Subcutaneous adipose tissue (tissue), 4 donors: Measurements from ENCODE around the gene AUTS2. TPM values are rescaled to one million over a fixed set of nuclear protein-coding genes. Genes with fewer than 3 reads are reported as not detected.

Source experiments
- total RNA-seq, 4 donors: library from RNA; depleted of rRNA; stranded (reverse); fragments of >200 nt; gene quantifications; one replicate each; pipeline ENCODE4 v1.1.0, GENCODE V29; 2016
- TF ChIP-seq, protein P1 (sequence below): fragments of 450-650 bp; IDR thresholded peaks from one replicate; pipeline ENCODE4 v1.5.1; 2016; ENCODE audit warnings: low read depth, mild to moderate bottlenecking, control low read depth, antibody characterized with exemption, moderate library complexity

AUTS2 gene
- total RNA-seq, 4 donors from 2014 or later = 22.4 to 46.9 (median 27.4) TPM

DNA sequence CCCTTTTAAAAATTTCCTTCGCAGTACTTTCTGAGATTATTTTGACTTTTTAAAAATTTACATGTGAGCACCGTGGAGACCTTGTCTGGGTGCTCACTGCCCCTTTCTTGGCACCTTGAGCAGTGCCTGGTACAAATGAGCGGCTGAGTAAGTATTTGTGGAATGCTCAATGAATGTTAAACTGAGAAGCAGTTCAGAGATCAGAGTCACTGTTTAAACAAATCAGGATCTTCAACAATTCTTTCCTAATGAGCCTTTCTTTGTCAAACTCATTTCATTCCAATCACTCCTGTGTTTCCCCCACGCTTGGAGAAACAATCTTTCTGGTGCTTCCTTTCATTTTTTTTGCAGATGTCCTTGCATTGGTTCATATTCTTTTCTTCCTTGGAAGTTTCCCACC, 922.3 kb downstream of the AUTS2 start:
- TF ChIP-seq, protein P1, sequence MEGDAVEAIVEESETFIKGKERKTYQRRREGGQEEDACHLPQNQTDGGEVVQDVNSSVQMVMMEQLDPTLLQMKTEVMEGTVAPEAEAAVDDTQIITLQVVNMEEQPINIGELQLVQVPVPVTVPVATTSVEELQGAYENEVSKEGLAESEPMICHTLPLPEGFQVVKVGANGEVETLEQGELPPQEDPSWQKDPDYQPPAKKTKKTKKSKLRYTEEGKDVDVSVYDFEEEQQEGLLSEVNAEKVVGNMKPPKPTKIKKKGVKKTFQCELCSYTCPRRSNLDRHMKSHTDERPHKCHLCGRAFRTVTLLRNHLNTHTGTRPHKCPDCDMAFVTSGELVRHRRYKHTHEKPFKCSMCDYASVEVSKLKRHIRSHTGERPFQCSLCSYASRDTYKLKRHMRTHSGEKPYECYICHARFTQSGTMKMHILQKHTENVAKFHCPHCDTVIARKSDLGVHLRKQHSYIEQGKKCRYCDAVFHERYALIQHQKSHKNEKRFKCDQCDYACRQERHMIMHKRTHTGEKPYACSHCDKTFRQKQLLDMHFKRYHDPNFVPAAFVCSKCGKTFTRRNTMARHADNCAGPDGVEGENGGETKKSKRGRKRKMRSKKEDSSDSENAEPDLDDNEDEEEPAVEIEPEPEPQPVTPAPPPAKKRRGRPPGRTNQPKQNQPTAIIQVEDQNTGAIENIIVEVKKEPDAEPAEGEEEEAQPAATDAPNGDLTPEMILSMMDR = no peak

DNA sequence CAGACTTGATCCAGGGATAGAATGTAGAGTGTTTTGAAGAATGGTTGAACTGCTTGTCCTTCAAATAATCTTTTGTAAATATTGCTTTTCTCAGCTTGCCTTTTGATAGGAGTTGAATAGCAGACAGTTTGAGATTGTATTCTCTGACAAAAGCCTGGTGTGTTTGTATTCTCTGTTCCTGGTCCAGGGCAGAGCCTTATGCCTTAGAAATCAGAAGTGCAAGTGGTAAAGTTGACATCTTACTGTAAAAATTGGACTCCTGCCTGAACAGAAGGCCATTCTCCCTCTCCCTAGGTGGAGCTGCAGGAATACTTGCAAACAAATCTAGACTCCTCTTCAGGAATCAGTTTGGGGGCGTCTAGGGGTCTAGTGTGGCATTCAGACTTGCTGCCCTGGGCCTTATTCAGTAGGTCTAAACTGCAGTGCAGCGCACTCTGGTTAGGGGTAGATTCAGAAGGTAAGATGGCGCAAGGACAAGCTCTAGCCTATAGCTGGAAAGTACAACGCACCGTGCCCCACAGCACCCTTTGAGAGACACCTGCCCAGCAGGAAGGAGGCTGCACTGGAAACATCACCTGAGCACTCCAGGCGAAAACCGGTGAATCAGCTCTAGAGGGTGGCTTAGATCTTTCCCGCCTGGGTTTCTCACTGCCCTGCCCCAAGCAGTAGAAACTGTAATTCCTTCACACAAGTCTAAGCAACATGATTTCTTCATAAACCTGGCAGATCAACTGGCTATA, 925.1 kb downstream of the AUTS2 start:
- TF ChIP-seq, protein P1 = no peak

DNA sequence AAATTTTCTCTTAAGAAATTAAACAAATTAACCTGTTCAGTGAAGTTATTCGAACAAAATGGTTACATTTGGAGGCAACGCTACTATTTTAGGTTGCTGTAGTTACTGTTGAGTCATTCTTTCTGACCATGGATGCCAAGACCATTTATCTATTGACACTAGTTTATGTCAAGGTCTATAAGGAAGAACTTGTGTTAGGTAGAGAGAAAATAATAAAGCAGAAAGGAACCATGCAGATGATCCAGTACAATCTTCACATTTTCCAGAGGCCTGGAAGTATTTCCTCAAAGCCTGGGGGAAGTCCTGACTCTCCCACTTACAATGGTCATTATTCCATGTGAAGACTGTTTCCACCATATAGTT, 925.7 kb downstream of the AUTS2 start:
- TF ChIP-seq, protein P1 = no peak

DNA sequence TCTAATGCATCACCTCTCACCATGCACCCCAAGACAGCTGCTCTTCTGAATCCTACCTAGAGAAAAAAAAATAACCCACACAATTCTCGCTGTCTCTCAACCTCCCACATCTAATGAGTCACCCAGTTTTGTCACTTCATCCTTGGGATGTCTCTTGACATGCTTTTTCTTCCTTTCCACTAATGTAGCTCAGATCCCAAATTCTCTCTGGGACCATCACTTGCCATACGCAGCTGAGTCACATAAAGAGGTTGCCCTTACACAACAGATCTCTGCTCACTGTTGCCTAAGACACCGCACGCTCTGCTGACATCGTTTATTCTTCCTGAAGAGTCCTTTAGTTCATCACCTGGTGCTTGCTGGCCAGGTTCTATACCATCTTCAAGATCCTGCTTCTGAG, 927.7 kb downstream of the AUTS2 start:
- TF ChIP-seq, protein P1 = no peak

DNA sequence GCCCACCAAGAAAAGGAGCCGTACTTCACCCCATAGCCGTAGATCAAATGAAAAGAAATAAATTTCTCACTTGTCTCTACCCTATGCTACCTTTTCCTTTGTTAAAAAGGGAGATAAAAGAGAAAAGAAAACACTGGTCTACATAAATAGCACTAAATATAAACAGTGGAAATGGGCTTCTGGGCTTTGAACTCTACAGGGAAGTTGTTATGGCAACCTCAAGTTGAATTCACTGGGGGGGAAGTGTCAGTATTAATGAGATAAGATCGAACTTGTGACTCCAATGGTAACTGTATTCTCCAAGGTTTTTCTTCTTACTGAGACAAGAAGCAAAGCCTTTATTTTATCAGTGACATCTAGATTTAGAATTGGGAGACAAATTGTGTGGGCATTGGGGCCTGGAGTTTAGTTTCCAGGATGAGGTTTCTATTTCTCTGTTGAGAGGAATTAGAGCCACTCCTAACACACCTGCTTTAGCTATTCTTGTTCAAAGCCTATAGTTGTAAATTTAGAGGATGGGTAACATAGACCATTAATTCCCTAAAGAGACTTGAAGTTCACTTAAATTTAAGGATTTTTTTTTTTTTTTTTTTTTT, 929.3 kb downstream of the AUTS2 start:
- TF ChIP-seq, protein P1 = no peak

DNA sequence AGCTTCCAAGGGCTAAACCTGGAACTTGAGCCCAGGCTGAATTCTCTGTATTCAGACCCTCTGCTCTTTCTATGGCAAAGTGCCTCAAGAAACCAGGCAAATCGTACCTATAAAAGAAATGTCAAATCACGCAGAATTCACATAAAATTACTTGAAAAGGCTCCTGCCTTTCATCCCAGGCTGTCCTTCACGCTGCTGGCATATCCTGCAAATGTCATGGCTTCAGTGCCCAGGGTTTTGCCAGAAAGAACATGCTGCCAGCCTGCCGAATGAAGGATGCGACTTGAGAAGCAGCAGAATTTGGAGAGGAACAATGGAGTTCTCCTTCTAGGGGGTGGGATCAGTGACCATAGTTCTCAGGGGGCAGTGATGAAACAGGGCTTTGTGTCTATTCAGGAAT, 931.2 kb downstream of the AUTS2 start:
- TF ChIP-seq, protein P1 = no peak

DNA sequence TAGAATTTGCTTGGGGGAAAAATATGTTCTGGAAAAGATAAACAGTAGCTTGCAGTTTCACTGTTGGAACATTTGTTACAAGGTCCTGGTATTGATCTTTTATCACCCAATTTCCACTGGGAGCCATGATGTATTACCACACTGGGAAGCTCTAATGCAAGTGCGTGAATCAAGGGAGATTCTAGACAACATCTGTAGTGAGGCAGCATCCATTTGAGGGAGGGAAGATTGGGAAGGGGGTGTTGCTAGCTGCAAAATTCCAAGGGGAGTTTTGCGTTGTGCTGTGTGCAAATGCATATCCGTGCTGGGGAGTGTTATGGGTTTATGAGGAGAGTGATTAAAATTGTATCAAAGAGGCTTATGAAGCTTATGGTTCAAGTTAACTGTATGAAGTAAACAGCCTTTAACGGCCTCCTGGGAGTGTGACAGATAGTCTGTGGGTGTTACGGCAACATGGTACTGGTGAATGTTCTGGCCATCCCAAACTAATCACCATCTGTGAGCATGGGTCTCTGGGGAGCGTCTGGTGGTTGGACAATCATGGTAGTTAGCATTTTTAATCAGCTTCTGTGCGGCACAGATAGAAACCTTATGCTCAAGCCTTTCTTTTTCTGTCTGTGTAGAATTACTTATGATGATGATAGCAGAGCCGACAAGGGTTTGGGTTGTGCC, 931.8 kb downstream of the AUTS2 start:
- TF ChIP-seq, protein P1 = no peak
